ENCODE results near the gene RIPOR2.

The RIPOR2 gene

DNA sequence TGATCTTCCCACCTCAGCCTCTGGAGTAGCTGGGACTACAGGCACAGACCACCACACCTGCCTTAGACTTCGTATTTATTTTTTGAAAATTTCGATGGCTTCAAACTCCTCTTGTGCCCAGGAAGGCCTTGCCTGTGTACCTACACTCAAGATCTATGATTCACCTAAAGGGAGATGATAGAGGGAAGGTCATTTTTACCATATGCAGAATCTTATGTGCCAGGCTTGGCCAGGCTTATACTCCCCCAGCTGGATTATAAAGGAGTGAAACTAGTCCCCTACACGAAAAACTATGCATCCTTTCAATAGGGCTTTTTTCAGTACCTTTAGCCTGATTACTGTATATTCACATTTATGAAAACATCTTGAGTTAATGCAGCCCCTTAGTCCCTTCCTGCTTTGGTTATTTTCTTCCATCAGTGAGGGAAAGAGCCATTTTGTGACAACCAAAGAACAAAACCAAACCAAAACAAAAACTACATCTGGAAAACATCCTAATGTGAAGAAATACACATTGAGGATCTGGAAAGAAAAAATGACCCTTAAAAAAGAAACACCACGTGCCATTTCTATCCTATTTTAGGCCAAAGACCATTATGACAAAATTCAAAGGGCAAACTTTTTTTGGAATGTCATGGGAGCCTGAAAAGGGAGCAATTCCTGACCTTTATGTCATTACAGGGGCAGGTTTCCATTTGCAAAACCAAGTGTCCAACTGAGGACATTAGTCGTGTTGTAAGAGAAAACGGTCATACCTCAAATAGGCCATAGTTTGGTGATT, 34.7 kb downstream of the RIPOR2 start:
- Mint-ChIP-seq H3K27me3 (no peaks in the 10 kb centered on the region), H3K4me1 (peaks cover 68% of the 10 kb centered on the region), H3K36me3 (peaks cover 65% of the 10 kb centered on the region), H3K9me3 (no peaks in the 10 kb centered on the region), H3K27ac (peak overlapping the region; percentile 88), H3K4me3 (no peak overlapping the region)
- DNase-seq (ENCODE audit: low spot score in 2 of 2) (no peak), ATAC-seq (ENCODE audit: low read depth) (no peak)

DNA sequence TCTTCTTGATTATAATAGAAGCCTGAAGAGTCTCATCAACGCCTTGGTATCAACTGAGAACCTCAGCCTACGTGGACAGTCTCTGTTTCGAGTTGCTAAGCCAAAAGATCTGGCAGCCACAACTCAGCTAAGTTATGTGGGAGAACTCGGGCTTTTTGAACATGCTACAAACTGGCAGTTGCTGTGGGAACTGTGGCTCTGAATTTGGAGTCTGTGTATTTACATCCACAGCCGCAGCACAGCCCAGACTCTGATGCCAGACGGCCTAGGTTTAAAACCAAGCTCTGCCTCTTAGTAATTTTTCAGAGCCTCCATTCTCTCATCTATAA, 35.8 kb downstream of the RIPOR2 start:
- DNase-seq (ENCODE audit: low spot score in 2 of 2) (no peak), ATAC-seq (ENCODE audit: low read depth) (no peak)
- Mint-ChIP-seq H3K4me3 (no peak overlapping the region), H3K4me1 (peaks cover 57% of the 10 kb centered on the region), H3K9me3 (no peaks in the 10 kb centered on the region), H3K27ac (peak overlapping the region; percentile 88), H3K36me3 (peaks cover 61% of the 10 kb centered on the region), H3K27me3 (no peaks in the 10 kb centered on the region)

DNA sequence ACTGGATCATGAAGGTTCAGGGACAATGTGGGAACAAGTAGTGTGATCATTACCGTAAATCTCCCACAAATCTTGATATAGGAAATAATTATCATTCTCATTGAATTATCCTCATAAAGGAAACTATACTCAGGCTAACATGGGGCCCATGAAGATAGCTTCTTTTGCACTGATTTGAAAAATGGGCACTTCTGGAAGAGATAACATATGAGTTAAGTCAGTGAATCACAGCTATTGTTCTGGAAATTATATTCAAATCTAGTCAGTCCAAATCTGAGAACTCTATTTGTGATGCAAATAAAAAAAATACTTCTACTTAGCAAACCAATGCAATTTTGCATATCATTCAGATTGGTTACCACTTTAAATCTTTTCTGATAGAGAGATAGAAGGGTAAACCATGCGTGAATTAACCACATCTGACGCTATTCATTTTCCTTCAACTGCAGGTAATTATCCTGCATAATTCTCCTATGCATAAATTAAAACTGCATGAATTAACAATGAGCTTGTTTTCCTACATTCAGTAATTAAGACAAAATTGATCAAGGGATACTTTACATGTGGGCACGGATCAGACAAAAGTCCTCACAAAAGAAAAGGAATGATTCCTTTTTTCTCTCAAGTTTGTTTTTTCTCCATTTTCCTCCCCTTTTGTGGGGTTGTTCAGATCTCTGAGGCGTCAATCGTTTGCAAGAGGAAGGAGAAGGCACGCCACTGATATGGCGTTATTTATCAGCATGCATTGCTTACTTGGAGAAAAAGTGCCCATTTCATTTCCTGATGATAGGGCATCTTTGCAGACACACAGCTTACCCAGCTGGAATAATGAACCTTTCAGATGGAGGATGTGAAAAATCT, 36.4 kb downstream of the RIPOR2 start:
- ATAC-seq (ENCODE audit: low read depth) = no peak
- Mint-ChIP-seq H3K4me1 (peaks cover 61% of the 10 kb centered on the region), H3K27me3 (no peaks in the 10 kb centered on the region), H3K4me3 (peak overlapping the region; percentile 8), H3K9me3 (no peaks in the 10 kb centered on the region), H3K27ac (peak overlapping the region; percentile 88), H3K36me3 (peaks cover 58% of the 10 kb centered on the region)
- no peak for DNase-seq (ENCODE audit: low spot score in 2 of 2)

DNA sequence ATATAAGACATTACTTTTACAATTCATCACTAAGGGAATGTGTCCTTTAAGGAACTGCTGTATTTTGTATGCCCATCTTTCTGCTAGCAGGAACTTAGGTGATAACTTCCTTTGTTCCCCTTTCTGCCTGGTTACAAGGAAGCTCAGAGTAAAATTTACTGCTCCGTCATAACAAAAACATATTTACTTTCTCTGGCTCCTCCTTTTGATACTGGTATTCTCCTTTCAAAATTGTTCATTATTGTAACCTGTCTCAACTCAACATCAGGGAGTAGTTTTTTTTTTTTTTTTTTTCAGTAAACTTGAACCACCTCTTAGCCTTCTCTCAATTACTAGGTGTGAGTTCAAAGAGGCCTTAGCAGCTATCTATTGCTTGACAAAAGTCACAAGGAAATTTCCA, 37.1 kb downstream of the RIPOR2 start:
- no peaks in the 10 kb centered on the region for H3K27me3 Mint-ChIP-seq
- H3K27ac Mint-ChIP-seq = peak overlapping the region; percentile 88
- no peak overlapping the region for H3K4me3 Mint-ChIP-seq
- H3K4me1 Mint-ChIP-seq = peaks cover 60% of the 10 kb centered on the region
- peaks cover 56% of the 10 kb centered on the region for H3K36me3 Mint-ChIP-seq
- H3K9me3 Mint-ChIP-seq = no peaks in the 10 kb centered on the region
- no peak for DNase-seq (ENCODE audit: low spot score in 2 of 2)
- ATAC-seq (ENCODE audit: low read depth) = no peak

DNA sequence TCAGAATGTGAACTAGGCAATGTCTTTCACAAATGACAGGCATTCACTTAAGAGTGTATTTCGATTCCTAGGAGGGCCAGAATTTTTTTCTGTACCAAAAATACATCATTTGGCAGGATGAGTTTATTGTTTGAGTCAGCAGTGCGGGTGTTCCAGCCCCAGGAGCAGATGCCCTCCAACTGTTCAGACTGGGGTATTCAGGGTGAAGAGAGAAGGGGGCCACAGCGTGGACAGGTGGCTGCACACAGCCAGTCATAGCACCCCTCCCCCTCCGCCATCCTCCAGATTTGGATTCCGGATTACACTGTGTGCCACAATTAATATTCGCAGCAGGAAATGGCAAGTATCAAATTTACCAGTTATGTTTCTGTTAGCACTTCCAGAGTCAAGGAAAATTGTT, 38.6 kb downstream of the RIPOR2 start:
- H3K27me3 Mint-ChIP-seq = no peaks in the 10 kb centered on the region
- H3K36me3 Mint-ChIP-seq = peaks cover 55% of the 10 kb centered on the region
- peaks cover 64% of the 10 kb centered on the region for H3K4me1 Mint-ChIP-seq
- H3K9me3 Mint-ChIP-seq = no peaks in the 10 kb centered on the region
- DNase-seq (ENCODE audit: low spot score in 2 of 2) = no peak
- ATAC-seq (ENCODE audit: low read depth) = no peak
- H3K27ac Mint-ChIP-seq = no peak overlapping the region
- no peak overlapping the region for H3K4me3 Mint-ChIP-seq

DNA sequence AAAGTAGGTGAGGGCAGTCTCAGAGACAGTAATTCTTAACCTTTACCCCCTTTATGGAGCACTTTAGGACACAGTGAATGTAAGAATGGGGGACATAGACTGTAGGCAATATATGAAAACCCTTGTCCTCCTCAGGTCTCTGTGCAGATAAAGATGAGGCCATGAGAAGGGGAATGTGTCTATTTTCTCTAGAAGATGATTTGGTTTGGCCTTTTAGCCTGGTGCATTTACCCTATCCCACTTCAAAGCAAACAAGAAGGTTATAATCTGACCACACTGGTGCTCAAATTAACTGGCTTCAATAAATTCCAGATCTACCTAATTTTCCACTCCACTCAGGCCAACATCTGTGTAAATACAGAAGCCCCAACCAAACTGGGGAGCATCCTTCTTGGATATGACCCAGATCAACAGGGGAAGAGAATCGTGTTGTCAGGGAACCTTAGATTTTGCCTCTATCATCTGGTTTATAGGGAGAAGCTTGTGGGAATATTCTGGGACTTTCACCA, 42.4 kb downstream of the RIPOR2 start:
- H3K27ac Mint-ChIP-seq = peak overlapping the region; percentile 86
- no peak for DNase-seq (ENCODE audit: low spot score in 2 of 2)
- peaks cover 39% of the 10 kb centered on the region for H3K36me3 Mint-ChIP-seq
- H3K9me3 Mint-ChIP-seq = no peaks in the 10 kb centered on the region
- ATAC-seq (ENCODE audit: low read depth) = no peak
- no peaks in the 10 kb centered on the region for H3K27me3 Mint-ChIP-seq
- H3K4me1 Mint-ChIP-seq = peaks cover 54% of the 10 kb centered on the region
- H3K4me3 Mint-ChIP-seq = no peak overlapping the region

DNA sequence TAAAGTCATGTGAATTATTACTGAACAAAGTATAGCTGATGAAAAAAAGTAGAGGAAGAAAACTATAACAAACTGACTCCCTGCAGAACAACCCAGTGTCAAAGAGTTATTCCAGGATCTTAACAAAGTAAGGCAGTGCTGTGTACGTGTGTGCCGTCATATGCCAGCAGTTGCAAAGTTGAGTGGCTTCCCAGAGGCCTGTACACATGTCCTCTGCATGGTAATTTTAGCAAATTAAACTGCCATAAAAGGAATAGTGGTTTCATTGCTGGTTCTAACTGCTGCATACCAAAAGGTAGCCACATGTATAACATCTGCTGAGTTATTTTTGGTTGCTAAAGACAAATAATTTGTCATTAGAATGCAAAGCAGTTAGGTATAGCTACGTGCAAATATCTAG, 44.8 kb downstream of the RIPOR2 start:
- Mint-ChIP-seq H3K27me3 (no peaks in the 10 kb centered on the region), H3K36me3 (peaks cover 37% of the 10 kb centered on the region), H3K9me3 (no peaks in the 10 kb centered on the region), H3K27ac (peak overlapping the region; percentile 91), H3K4me1 (peaks cover 60% of the 10 kb centered on the region), H3K4me3 (peak overlapping the region; percentile 46)
- ATAC-seq (ENCODE audit: low read depth) (peak; percentile 26), DNase-seq (ENCODE audit: low spot score in 2 of 2) (no peak)

DNA sequence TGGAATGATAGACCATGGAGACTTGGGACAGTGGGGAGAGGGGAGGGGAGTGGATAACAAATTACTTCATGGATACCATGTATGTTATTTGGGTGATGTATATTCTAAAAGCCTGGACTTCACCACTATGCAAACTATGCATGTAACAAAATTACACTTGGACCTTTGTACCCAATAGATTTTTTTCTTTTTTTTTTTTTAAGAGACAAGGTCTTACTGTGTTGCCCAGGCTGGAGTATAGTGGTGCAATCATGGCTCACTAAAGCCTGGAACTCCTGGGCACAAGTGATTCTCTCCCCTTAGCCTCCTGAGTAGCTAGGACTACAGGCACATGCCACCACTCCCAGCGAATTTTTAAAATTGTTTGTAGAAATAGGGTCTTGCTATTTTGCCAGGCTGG, 45.3 kb downstream of the RIPOR2 start:
- Mint-ChIP-seq H3K4me1 (peaks cover 62% of the 10 kb centered on the region), H3K27me3 (no peaks in the 10 kb centered on the region), H3K27ac (peak overlapping the region; percentile 91), H3K4me3 (no peak overlapping the region), H3K36me3 (peaks cover 38% of the 10 kb centered on the region), H3K9me3 (no peaks in the 10 kb centered on the region)
- ATAC-seq (ENCODE audit: low read depth) (no peak), DNase-seq (ENCODE audit: low spot score in 2 of 2) (no peak)

DNA sequence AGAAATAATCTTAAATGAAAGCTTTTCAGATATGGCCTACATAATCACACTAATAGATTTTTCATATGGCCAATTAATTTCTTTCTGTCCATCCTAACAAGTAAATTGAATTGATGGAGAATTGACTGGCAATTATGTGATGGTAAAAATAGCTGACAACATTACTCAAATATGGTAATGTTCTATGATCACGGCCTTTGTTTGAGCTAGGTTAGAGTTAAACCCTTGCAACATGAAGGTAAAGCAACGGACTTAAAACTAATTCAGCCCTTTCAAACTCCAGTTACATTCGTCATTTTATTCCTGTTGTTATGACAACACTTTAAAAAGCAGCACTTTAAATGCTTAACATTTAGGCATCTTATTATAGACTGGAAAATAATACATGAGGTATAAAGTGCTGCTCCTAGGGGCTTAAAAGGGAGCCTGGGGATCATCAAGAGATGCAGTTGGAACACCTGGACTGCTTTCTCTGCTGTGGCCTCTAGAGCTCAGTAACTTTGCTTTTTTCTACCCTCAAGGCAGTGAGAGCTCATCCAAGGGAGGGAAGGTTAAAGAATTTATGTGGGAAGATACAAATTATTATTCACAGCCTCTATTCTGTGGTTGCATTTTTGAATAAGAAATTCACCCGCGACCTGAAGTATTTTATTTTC, 46.9 kb downstream of the RIPOR2 start:
- H3K4me1 Mint-ChIP-seq = peaks cover 63% of the 10 kb centered on the region
- peaks cover 37% of the 10 kb centered on the region for H3K36me3 Mint-ChIP-seq
- H3K4me3 Mint-ChIP-seq = peak overlapping the region; percentile 50
- H3K9me3 Mint-ChIP-seq = no peaks in the 10 kb centered on the region
- H3K27ac Mint-ChIP-seq = peak overlapping the region; percentile 89
- no peak for DNase-seq (ENCODE audit: low spot score in 2 of 2)
- ATAC-seq (ENCODE audit: low read depth) = peak; percentile 44
- H3K27me3 Mint-ChIP-seq = no peaks in the 10 kb centered on the region

DNA sequence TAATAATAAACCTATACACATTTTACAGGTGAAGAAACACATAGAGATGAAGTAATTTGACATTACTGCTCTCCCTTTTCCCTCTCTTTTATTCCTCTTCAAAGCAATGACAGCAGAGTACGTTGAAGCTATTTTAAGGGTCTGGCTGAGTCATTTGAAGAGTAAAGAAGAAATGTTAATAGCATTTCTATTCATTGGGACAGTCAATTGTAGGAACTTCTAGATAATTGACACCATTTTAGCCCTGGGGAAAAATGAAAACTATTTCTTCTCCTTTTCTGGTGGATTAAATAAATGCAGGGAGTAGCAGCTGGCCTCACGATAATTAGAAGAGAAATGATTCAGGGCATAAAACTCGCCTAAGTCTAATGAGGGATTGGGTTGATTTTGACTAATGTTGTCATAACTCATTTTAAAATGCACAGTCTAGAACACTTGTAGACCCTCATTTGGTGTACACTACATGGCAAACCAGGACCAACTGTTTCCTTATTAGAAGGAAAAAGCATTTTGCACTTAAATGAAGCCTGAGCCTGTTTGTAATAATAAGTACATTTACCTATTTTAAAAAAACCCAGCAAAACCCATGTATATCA, 48.1 kb downstream of the RIPOR2 start:
- Mint-ChIP-seq H3K4me3 (no peak overlapping the region), H3K27ac (peak overlapping the region; percentile 89), H3K4me1 (peaks cover 61% of the 10 kb centered on the region), H3K27me3 (no peaks in the 10 kb centered on the region), H3K9me3 (no peaks in the 10 kb centered on the region), H3K36me3 (peaks cover 36% of the 10 kb centered on the region)
- DNase-seq (ENCODE audit: low spot score in 2 of 2) (no peak), ATAC-seq (ENCODE audit: low read depth) (no peak)

DNA sequence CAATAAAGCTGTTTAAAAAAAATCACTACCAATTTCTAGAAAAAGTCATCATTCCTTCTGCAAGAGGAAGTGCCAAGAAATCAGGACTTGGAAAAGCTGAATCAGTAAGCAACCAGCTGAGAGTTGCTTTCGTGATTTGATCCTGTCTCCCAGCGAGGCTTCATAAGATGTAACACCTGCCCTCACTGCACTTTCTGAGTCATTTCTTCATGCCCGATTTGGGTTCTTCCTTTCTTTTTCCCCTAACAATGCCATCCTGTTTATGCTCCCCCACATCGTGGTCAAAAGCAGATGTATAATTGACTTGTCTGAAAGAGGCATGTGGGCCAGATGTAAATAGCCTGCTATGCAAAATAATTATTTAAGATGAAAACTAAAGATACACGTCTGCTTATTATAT, 52.1 kb downstream of the RIPOR2 start:
- peaks cover 43% of the 10 kb centered on the region for H3K36me3 Mint-ChIP-seq
- peak; percentile 46 for ATAC-seq (ENCODE audit: low read depth)
- no peaks in the 10 kb centered on the region for H3K27me3 Mint-ChIP-seq
- peak overlapping the region; percentile 81 for H3K27ac Mint-ChIP-seq
- peak overlapping the region; percentile 51 for H3K4me3 Mint-ChIP-seq
- no peaks in the 10 kb centered on the region for H3K9me3 Mint-ChIP-seq
- DNase-seq (ENCODE audit: low spot score in 2 of 2) = no peak
- peaks cover 61% of the 10 kb centered on the region for H3K4me1 Mint-ChIP-seq

DNA sequence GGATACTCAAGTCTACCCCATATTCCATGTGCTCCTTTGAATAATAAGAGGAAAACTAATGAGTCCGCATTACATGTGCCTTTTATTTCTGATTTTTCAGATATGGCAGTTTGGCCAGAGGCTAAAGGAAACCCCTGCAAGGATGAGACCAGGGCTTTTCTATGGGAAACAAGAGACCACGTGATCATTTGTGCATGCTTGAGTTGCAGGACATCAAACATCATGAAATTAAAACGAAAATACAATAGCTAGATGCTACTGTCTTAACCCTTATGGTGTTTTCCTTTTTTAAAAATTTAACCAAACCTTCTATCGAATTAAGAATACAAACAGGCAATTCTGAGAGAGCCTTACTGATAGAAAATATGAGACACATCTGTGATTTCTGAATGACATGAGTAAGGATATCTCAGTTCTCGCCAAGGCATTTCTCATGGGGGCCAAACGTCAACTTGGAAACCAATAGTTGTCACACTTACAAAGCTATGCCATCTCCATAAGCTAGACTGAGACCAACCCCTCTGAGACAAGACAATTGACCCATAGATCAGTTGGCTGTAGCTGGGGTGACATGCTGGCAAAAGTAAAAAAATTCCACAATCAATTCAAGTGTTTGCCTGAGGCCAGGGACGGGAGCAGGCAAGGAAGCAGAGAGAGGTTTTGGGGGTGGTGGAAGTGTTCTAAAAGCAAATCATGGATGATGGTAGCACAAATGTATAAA, 52.8 kb downstream of the RIPOR2 start:
- Mint-ChIP-seq H3K36me3 (peaks cover 45% of the 10 kb centered on the region), H3K4me1 (peaks cover 63% of the 10 kb centered on the region), H3K27me3 (no peaks in the 10 kb centered on the region), H3K27ac (peak overlapping the region; percentile 81), H3K4me3 (peak overlapping the region; percentile 51), H3K9me3 (no peaks in the 10 kb centered on the region)
- ATAC-seq (ENCODE audit: low read depth) (no peak), DNase-seq (ENCODE audit: low spot score in 2 of 2) (no peak)

DNA sequence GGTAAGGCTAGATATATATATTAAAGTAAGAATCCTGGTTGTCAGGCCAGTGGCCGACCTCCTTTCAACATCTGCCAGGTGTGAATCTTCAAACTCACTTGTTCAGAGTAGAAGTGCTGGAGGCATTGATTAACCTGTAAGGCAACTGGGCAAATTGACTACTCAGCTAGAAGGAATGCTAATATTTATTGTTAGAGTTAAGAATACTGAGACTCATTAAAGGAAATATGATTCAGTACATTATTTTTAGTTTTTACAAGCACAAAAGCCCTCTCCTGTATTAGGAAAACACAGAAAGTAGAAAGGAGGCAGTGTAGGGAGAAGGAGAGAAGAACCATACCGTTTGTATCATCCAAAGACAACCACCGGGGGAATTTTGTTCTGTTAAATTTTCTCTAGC, 53.5 kb downstream of the RIPOR2 start:
- Mint-ChIP-seq H3K36me3 (peaks cover 50% of the 10 kb centered on the region), H3K4me3 (no peak overlapping the region), H3K9me3 (no peaks in the 10 kb centered on the region), H3K4me1 (peaks cover 62% of the 10 kb centered on the region), H3K27me3 (no peaks in the 10 kb centered on the region), H3K27ac (peak overlapping the region; percentile 81)
- ATAC-seq (ENCODE audit: low read depth) = no peak
- DNase-seq (ENCODE audit: low spot score in 2 of 2) = no peak

All from memory B cell (primary cell).